VCaP (cell line): ENCODE measurements around the gene PLCL2.

Source experiments
- H3K27ac ChIP-seq: fragments of 450-650 bp; 2 replicates; pipeline ENCODE4 v1.5.1; 2017
- TF ChIP-seq, protein P1 (sequence below): fragments of 450-650 bp; conservative IDR thresholded peaks from 2 replicates; pipeline ENCODE4 v1.5.1; 2017; ENCODE audit warnings: mild to moderate bottlenecking, moderate library complexity

PLCL2 gene

DNA sequence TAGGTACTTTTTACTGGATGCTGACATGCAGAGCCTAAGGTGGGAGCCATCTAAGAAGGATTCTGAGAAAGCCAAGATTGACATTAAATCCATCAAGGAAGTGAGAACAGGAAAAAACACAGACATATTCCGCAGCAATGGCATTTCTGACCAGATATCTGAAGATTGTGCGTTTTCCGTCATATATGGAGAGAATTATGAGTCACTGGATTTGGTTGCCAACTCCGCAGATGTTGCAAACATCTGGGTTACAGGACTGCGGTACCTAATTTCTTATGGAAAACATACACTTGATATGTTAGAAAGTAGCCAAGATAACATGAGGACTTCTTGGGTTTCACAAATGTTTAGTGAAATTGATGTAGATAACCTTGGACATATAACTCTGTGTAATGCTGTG, 125.1 kb downstream of the PLCL2 start:
- no peak overlapping the region for H3K27ac ChIP-seq
- TF ChIP-seq, protein P1, sequence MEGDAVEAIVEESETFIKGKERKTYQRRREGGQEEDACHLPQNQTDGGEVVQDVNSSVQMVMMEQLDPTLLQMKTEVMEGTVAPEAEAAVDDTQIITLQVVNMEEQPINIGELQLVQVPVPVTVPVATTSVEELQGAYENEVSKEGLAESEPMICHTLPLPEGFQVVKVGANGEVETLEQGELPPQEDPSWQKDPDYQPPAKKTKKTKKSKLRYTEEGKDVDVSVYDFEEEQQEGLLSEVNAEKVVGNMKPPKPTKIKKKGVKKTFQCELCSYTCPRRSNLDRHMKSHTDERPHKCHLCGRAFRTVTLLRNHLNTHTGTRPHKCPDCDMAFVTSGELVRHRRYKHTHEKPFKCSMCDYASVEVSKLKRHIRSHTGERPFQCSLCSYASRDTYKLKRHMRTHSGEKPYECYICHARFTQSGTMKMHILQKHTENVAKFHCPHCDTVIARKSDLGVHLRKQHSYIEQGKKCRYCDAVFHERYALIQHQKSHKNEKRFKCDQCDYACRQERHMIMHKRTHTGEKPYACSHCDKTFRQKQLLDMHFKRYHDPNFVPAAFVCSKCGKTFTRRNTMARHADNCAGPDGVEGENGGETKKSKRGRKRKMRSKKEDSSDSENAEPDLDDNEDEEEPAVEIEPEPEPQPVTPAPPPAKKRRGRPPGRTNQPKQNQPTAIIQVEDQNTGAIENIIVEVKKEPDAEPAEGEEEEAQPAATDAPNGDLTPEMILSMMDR = no peak

DNA sequence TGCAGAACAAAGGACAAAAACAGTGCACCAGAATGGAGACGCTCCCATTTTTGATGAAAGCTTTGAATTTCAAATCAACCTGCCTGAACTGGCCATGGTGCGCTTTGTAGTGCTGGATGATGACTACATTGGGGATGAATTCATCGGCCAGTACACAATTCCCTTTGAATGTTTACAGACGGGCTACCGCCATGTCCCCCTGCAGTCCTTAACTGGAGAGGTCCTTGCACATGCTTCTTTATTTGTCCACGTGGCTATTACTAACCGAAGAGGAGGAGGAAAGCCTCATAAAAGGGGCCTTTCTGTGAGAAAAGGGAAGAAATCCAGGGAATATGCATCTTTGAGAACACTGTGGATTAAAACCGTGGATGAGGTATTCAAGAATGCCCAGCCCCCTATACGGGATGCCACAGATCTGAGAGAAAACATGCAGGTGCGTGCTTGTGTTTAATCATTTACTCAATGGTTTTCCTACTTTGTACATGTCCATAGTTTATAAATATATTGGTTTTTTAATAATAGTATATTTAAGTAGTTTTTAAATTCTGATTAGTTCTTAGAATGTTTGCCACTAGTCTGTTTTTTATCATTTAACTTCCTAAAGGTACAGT, 127.1 kb downstream of the PLCL2 start:
- H3K27ac ChIP-seq = no peak overlapping the region
- TF ChIP-seq, protein P1 = no peak

DNA sequence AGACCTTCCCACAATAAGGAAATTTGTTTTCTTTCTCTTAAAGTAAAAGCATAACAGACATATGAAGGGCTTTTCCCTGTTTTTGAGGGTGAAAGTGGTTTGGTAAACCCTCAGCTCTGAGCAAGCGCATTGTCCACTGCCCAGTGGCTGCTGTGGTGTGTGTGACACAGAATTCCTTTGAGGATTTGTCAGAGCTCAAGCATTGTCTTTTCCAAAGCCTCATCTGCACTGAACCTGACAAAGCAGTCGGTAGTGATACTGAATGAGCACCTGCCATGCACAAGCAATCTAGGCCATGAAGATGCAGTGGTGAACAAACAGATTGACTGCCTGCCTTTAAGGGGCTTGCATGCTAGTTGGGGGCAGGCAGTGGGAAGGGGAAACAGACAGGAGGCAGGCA, 128.3 kb downstream of the PLCL2 start:
- H3K27ac ChIP-seq = no peak overlapping the region
- TF ChIP-seq, protein P1 = no peak

GRCh38 chr3:17013571-17013970, 128.8 kb downstream of the PLCL2 start:
- H3K27ac ChIP-seq = no peak overlapping the region
- TF ChIP-seq, protein P1 = no peak

DNA sequence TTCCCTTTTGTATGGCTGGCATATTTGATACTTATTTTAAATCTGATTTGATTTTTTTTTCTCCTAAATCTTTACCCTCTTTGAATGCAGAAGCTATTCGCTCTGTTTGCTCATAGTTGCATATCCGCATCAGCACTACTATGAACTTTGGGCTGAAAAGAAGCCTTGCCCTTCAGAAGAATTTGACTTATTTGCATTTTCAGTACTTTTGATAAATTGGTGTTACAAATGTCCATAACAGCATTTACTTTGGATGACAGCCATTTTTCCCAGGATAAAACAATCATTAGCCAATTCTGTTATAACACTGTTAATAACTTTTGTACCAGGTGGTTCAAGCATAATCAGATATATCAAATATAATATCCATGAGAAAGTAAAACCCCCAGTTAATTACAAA, 129.5 kb downstream of the PLCL2 start:
- TF ChIP-seq, protein P1 = no peak
- H3K27ac ChIP-seq = no peak overlapping the region

DNA sequence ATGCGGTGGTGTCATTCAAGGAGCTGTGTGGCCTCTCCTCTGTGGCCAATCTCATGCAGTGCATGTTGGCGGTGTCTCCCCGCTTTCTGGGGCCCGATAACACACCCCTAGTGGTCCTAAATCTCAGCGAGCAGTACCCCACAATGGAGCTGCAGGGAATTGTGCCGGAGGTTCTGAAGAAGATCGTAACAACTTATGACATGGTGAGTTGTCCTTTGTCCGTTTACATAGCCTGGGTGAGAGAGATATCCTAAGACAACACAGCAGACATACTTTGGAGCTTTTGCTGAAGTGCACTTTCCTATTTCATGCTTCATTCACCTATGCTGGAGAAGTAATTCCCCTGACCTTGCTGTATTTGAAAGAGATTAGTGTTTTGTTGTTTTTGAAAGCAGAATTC, 130.0 kb downstream of the PLCL2 start:
- H3K27ac ChIP-seq = no peak overlapping the region
- TF ChIP-seq, protein P1 = no peak

DNA sequence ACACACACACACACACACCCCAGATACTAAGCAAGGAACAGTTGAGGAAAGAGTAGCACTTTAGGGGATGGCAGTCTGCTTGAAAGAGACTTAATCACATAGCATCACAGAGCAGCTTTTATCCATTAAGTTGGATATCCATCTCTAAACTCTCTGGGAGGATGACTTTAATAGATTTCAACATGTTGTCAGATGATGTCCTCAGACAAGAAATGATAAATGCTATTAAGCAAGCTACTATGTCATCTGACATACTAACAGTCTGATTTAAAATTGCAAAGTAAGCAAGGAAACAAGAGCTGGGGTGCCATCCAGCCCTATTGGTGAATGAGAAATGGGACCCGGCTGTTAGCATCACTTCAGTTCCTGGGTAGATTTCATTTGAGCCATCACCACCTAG, 136.9 kb downstream of the PLCL2 start:
- no peak overlapping the region for H3K27ac ChIP-seq
- TF ChIP-seq, protein P1 = no peak
